HCT116 (cell line): Measurements from ENCODE around the gene GNG4. TPM values are rescaled to one million over a fixed set of nuclear protein-coding genes. Genes with fewer than 3 reads are reported as not detected.

Experiments
- ATAC-seq: fragments of 200-7000 bp; cut with Tn5 transposase; 2 replicates; pipeline ENCODE4 v1.9.1; 2020; ENCODE audit warnings: mild to moderate bottlenecking, moderate library complexity
- BruUV-seq: library from RNA; stranded (reverse); fragments of 400-500 nt; replicated peaks from 2 replicates; lab custom pipeline; 2021; lab: Mats Ljungman, UMichigan
- CTCF ChIA-PET: fragments of 300-600 bp; sonication (Branson Sonifier 250); formaldehyde crosslinking; loops from one replicate; lab custom pipeline; 2021; ENCODE audit warnings: antibody characterized with exemption; lab: Charles Lee
- POLR2A ChIA-PET: fragments of 300-600, 350-600 bp; sonication (Branson Sonifier 250); formaldehyde crosslinking; loops from one replicate; lab custom pipeline; 2021; ENCODE audit warnings: antibody characterized with exemption; lab: Charles Lee
- RAD21 ChIA-PET, 2 experiments: fragments of 300-600 bp; sonication (Branson Sonifier 250); formaldehyde crosslinking; loops; one replicate each; lab custom pipeline; 2023; ENCODE audit warnings: low total read pairs in 2 of 2; ENCODE audit not compliant: uncharacterized antibody in 2 of 2, unreplicated experiment in 2 of 2, low non-redundant PET in 1 of 2; lab: Charles Lee
- DNase-seq: peaks from one replicate; pipeline ENCODE4 v3.0.0-alpha.2; 2010; ENCODE audit warnings: low read depth, low spot score
- H2AFZ ChIP-seq: fragments of 200-600 bp; shearing (Covaris generic), sonication (generic); 2 replicates; pipeline ENCODE4 v1.6.1; 2017; ENCODE audit warnings: low read depth, mixed run types, mixed read lengths, antibody characterized with exemption, low read length; ENCODE audit not compliant: poor library complexity, severe bottlenecking
- H3K27ac ChIP-seq: 2 replicates; pipeline ENCODE4 v1.5.1; 2012; ENCODE audit warnings: low read depth, low read length
- H3K27me3 ChIP-seq: fragments of 200-600 bp; sonication (generic); 2 replicates; pipeline ENCODE4 v1.6.1; 2016; ENCODE audit warnings: mixed run types, low read length, mixed read lengths; ENCODE audit not compliant: insufficient read depth
- H3K36me3 ChIP-seq, 2 experiments: fragments of 200-500 bp in 1 of 2; fragments of 200-600 bp in 1 of 2; sonication (Bioruptor generic) in 1 of 2; sonication (generic) in 1 of 2; 2 replicates each; pipeline versions ENCODE4 v1.5.1 to v1.6.1; 2014 to 2016; ENCODE audit warnings: low read length in 2 of 2, inconsistent platforms in 1 of 2, mixed read lengths in 1 of 2, mixed run types in 1 of 2; ENCODE audit not compliant: insufficient read depth in 2 of 2, control insufficient read depth in 1 of 2
- H3K4me1 ChIP-seq, 2 experiments: fragments of 200-600 bp in 1 of 2; sonication (generic) in 1 of 2; 2 replicates each; pipeline versions ENCODE4 v1.5.1 to v1.6.1; 2012 to 2017; ENCODE audit warnings: low read length in 2 of 2, inconsistent platforms in 1 of 2, mild to moderate bottlenecking in 1 of 2, mixed read lengths in 1 of 2, mixed run types in 1 of 2, moderate library complexity in 1 of 2; ENCODE audit not compliant: insufficient read depth in 2 of 2, control insufficient read depth in 1 of 2
- H3K4me2 ChIP-seq: fragments of 200-600 bp; sonication (generic); 2 replicates; pipeline ENCODE4 v1.6.1; 2017; ENCODE audit warnings: mixed run types, low read length, mixed read lengths
- H3K4me3 ChIP-seq, 2 experiments: fragments of 200-600 bp in 1 of 2; sonication (generic) in 1 of 2; replicated peaks in 1 of 2; 2 replicates each; pipeline ENCODE4 v1.5.1; 2011 to 2016; ENCODE audit warnings: low read length in 2 of 2, control low read depth in 1 of 2, low read depth in 1 of 2, mild to moderate bottlenecking in 1 of 2, mixed read lengths in 1 of 2, mixed run types in 1 of 2
- H3K79me2 ChIP-seq: fragments of 200-600 bp; sonication (generic); 2 replicates; pipeline ENCODE4 v1.6.1; 2017; ENCODE audit warnings: mild to moderate bottlenecking, mixed run types, low read length, moderate library complexity, mixed read lengths; ENCODE audit not compliant: insufficient read depth
- H3K9ac ChIP-seq: fragments of 200-600 bp; sonication (generic); 2 replicates; pipeline ENCODE4 v1.6.1; 2016; ENCODE audit warnings: low read length, mixed read lengths
- H3K9me2 ChIP-seq: fragments of 200-600 bp; sonication (generic), shearing (Covaris generic); 2 replicates; pipeline ENCODE4 v1.6.1; 2017; ENCODE audit warnings: mixed run types, mild to moderate bottlenecking, moderate library complexity; ENCODE audit not compliant: insufficient read depth
- H3K9me3 ChIP-seq, 2 experiments: fragments of 200-500 bp in 1 of 2; fragments of 200-600 bp in 1 of 2; sonication (Bioruptor generic) in 1 of 2; sonication (generic) in 1 of 2; 2 replicates each; pipeline ENCODE4 v1.6.1; 2014 to 2017; ENCODE audit warnings: low read length in 2 of 2, mixed read lengths in 2 of 2, inconsistent platforms in 1 of 2, low read depth in 1 of 2, mild to moderate bottlenecking in 1 of 2, mixed run types in 1 of 2, moderate library complexity in 1 of 2; ENCODE audit not compliant: control insufficient read depth in 1 of 2, insufficient read depth in 1 of 2
- H4K20me1 ChIP-seq: fragments of 200-600 bp; sonication (generic), shearing (Covaris generic); 2 replicates; pipeline ENCODE4 v1.6.1; 2017; ENCODE audit warnings: mixed run types, mild to moderate bottlenecking, moderate library complexity; ENCODE audit not compliant: insufficient read depth
- EZH2phosphoT487 ChIP-seq: fragments of 200-600 bp; IDR thresholded peaks from 2 replicates; pipeline ENCODE4 v1.6.1; 2018; ENCODE audit warnings: antibody characterized with exemption, borderline replicate concordance
- POLR2A ChIP-seq: IDR thresholded peaks from 2 replicates; pipeline ENCODE4 v1.7.0; 2011; ENCODE audit warnings: borderline replicate concordance; ENCODE audit not compliant: insufficient read depth, insufficient read length; ENCODE audit errors: extremely low read depth
- POLR2AphosphoS5 ChIP-seq: IDR thresholded peaks from 2 replicates; pipeline ENCODE4 v1.6.1; 2011; ENCODE audit warnings: mild to moderate bottlenecking, low read depth, low read length, moderate library complexity
- REST ChIP-seq: IDR thresholded peaks from 2 replicates; pipeline ENCODE4 v1.6.1; 2012; ENCODE audit warnings: low read depth
- SIN3A ChIP-seq: IDR thresholded peaks from 2 replicates; pipeline ENCODE4 v1.6.1; 2012; ENCODE audit warnings: low read depth
- SP1 ChIP-seq: IDR thresholded peaks from 2 replicates; pipeline ENCODE4 v1.6.1; 2012; ENCODE audit warnings: low read depth
- TCF7L2 ChIP-seq: IDR thresholded peaks from 2 replicates; pipeline ENCODE4 v1.7.0; 2011; ENCODE audit warnings: borderline replicate concordance, inconsistent platforms; ENCODE audit not compliant: insufficient read depth, insufficient read length; ENCODE audit errors: extremely low read depth
- YY1 ChIP-seq: IDR thresholded peaks from 2 replicates; pipeline ENCODE4 v1.6.1; 2011; ENCODE audit warnings: low read length, low read depth, moderate library complexity, mild to moderate bottlenecking; ENCODE audit not compliant: insufficient replicate concordance; ENCODE audit errors: extremely low read depth
- ZFX ChIP-seq: fragments of 450-650 bp; IDR thresholded peaks from 2 replicates; pipeline ENCODE4 v1.6.1; 2017
- ZNF274 ChIP-seq: fragments of 200-500 bp; sonication (Bioruptor generic); IDR thresholded peaks from 2 replicates; pipeline ENCODE4 v1.6.1; 2014; ENCODE audit warnings: mild to moderate bottlenecking, low read depth, low read length, inconsistent platforms
- intact Hi-C: fragments of 100-400 bp; cut with micrococcal nuclease; formaldehyde crosslinking; loops from 2 replicates; pipeline ENCODE4 v1.10.0; 2022
- total RNA-seq: library from RNA; stranded (reverse); gene quantifications from one replicate; pipeline ENCODE4 v1.2.1, GENCODE V29; 2021; ENCODE audit not compliant: unreplicated experiment
- TF ChIP-seq, protein P1 (sequence below), 3 experiments: fragments of 200-600 bp in 1 of 3; sonication (generic) in 1 of 3; IDR thresholded peaks in 2 of 3; conservative IDR thresholded peaks in 1 of 3; 2 replicates each; pipeline ENCODE4 v1.5.1; 2012 to 2017; ENCODE audit warnings: low read depth in 2 of 3, low read length in 2 of 3, antibody characterized with exemption in 1 of 3, borderline replicate concordance in 1 of 3, control low read depth in 1 of 3, mild to moderate bottlenecking in 1 of 3, mixed read lengths in 1 of 3, mixed run types in 1 of 3, moderate library complexity in 1 of 3; ENCODE audit not compliant: insufficient read depth in 1 of 3

The GNG4 gene
- total RNA-seq, 1 experiment from 2014 or later, result 10.6 TPM

GRCh38 chr1:235635938-235636662, 13.5 kb downstream of the GNG4 start:
- Histone ChIP-seq H4K20me1 (no peaks in the 10 kb centered on the region), H3K4me2 (no peak overlapping the region), H3K9me2 (no peaks in the 10 kb centered on the region), H3K4me3 (no peak overlapping the region), H2AFZ (no peak overlapping the region), H3K79me2 (no peaks in the 10 kb centered on the region), H3K4me1 (peaks cover 2 to 6% of the 10 kb centered on the region in 2 experiments; a peak in 2 of 4 replicates), H3K9me3 (no peaks in the 10 kb centered on the region), H3K36me3 (no peaks in the 10 kb centered on the region), H3K9ac (no peak overlapping the region), H3K27me3 (no peaks in the 10 kb centered on the region), H3K27ac (no peak overlapping the region)
- BruUV-seq, result no TSS peak
- CTCF ChIA-PET, result no interaction called here
- RAD21 ChIA-PET, result no interaction called here
- no peak for DNase-seq
- peak; percentile 74 for ATAC-seq
- intact Hi-C loops, result no loop called here
- POLR2A ChIA-PET, result no interaction called here
- TF ChIP-seq, protein P1, sequence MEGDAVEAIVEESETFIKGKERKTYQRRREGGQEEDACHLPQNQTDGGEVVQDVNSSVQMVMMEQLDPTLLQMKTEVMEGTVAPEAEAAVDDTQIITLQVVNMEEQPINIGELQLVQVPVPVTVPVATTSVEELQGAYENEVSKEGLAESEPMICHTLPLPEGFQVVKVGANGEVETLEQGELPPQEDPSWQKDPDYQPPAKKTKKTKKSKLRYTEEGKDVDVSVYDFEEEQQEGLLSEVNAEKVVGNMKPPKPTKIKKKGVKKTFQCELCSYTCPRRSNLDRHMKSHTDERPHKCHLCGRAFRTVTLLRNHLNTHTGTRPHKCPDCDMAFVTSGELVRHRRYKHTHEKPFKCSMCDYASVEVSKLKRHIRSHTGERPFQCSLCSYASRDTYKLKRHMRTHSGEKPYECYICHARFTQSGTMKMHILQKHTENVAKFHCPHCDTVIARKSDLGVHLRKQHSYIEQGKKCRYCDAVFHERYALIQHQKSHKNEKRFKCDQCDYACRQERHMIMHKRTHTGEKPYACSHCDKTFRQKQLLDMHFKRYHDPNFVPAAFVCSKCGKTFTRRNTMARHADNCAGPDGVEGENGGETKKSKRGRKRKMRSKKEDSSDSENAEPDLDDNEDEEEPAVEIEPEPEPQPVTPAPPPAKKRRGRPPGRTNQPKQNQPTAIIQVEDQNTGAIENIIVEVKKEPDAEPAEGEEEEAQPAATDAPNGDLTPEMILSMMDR (IDR thresholded peaks at IDR 0.05 in 2 of 3, conservative IDR thresholded peaks at IDR 0.05 in 1 of 3; ENCODE audit: borderline replicate concordance in 1 of 3, insufficient read depth in 1 of 3, low read depth in 2 of 3, low read length in 2 of 3), result peak in 2 of 3 experiments; percentile 11 to 18; a peak in 2 of 6 replicates
- TF ChIP-seq EZH2phosphoT487, result no peak

DNA sequence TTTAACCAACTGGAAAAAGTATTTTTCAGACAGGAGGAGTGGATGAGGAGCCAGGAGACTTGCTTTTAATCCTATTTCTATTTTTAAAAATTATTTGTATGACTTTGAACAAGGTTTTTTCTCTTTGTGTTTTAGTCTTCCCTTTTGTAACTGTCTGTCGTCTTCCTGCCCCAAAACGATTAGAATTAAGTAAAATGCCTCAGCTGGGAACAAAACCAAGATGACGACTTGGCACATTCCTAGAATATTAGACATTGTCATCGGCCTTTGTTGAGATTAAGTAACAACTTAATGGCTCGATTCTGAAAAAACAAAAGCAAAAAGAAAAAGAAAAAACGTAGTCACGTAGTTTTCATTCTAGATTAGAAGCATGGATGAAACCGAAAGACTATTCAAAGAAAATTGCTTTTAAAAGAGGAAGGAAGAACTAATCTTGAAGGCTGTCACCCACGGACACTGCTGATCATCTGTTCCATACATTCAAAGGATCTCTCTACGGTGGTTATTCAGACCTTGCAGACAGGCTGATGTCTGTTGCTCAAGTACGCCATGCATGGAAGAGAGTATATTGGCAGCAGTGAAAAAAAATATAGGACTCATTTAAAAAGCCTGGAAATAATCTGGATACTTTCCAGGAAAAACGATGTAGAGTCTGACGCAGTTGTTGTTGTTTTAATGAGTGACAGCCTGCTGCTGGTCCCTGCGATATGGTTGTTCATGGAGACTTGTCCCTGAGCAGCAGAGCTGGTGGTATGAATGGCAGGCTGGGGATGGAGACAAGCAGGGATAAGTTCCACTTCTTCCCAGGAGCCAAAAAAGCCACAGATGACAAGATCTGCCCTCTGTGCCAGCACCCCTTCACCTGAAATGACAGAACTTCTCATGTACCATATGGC, 16.8 kb downstream of the GNG4 start:
- no peaks in the 10 kb centered on the region for H3K79me2 ChIP-seq
- H3K27ac ChIP-seq, result no peak overlapping the region
- ChIA-PET RAD21 (no interaction called here), POLR2A (no interaction called here), CTCF (no interaction called here)
- no peaks in the 10 kb centered on the region for H3K9me3 ChIP-seq
- no peaks in the 10 kb centered on the region for H3K36me3 ChIP-seq
- no peaks in the 10 kb centered on the region for H3K9me2 ChIP-seq
- H4K20me1 ChIP-seq, result no peaks in the 10 kb centered on the region
- H3K27me3 ChIP-seq, result no peaks in the 10 kb centered on the region
- no peak overlapping the region for H2AFZ ChIP-seq
- H3K4me3 ChIP-seq, result no peak overlapping the region
- no peak for ATAC-seq
- no peaks in the 10 kb centered on the region for H3K4me1 ChIP-seq
- DNase-seq, result no peak
- BruUV-seq, result no TSS peak
- no peak overlapping the region for H3K4me2 ChIP-seq
- intact Hi-C loops, result no loop called here
- H3K9ac ChIP-seq, result no peak overlapping the region
- TF ChIP-seq POLR2A (no peak), POLR2AphosphoS5 (no peak), SP1 (no peak), TCF7L2 (no peak), ZFX (no peak), REST (no peak), YY1 (no peak), ZNF274 (no peak), SIN3A (no peak)
